ENCODE measurements around the gene SLC25A30.

- TF ChIP-seq CTCF (IDR thresholded peaks at IDR 0.05; ENCODE audit: borderline replicate concordance, extremely low read depth, low read length, poor library complexity, severe bottlenecking) = no peak
- no peak for TF ChIP-seq EZH2 (IDR thresholded peaks at IDR 0.05; ENCODE audit: borderline replicate concordance, low read depth, low read length, severe bottlenecking)
Measured at GRCh38 chr13:45367358-45367757, 50.8 kb downstream of the SLC25A30 start.
